Ovary (tissue), 3 donors: Measurements from ENCODE around the gene SV2B.

Source experiments
- POLR2A ChIP-seq: fragments of 450-650 bp; IDR thresholded peaks from one replicate; pipeline ENCODE4 v1.6.1; 2017; ENCODE audit warnings: antibody characterized with exemption, mild to moderate bottlenecking, moderate library complexity
- TF ChIP-seq, protein P1 (sequence below), 3 donors: fragments of 450-650 bp in 2 of 3; fragments of 200-600 bp in 1 of 3; IDR thresholded peaks; one replicate each; pipeline versions ENCODE4 v1.5.1 to v1.8.0; 2016 to 2022; ENCODE audit warnings: antibody characterized with exemption in 3 of 3, mild to moderate bottlenecking in 1 of 3
- donor health status: DM: no; HTN: no; CAD: no.

DNA sequence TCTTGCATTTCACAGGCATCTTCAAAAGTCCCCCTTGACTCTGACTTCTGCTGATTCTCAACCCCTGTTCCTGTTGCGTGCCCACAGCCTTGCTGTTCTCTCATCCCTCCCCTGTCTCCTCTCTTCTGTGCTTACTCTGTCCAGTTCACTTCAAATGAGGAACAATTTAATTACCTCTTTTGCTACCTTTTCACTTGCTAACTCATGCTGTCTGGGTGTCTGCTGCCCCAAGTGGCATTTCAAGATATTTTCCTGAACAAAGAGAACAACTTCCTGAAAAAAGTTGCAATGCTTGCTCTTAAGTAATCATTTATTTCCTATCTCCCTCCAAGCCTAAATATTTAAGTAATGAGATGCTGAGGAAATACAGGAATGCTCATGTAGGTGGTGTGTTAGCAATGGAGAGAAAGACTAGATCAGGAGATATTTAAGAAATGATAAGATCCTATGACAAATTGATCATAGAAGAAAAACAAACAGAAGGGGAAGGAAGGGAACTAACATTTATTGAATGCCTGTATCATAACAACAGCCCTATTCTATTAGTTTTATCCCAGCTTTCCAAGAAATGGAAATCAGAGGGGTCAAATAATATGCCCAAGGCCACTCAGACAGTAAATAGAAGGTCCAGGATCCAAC is 42.2 kb downstream of the SV2B start:
- TF ChIP-seq POLR2A, result no peak
- TF ChIP-seq, protein P1, sequence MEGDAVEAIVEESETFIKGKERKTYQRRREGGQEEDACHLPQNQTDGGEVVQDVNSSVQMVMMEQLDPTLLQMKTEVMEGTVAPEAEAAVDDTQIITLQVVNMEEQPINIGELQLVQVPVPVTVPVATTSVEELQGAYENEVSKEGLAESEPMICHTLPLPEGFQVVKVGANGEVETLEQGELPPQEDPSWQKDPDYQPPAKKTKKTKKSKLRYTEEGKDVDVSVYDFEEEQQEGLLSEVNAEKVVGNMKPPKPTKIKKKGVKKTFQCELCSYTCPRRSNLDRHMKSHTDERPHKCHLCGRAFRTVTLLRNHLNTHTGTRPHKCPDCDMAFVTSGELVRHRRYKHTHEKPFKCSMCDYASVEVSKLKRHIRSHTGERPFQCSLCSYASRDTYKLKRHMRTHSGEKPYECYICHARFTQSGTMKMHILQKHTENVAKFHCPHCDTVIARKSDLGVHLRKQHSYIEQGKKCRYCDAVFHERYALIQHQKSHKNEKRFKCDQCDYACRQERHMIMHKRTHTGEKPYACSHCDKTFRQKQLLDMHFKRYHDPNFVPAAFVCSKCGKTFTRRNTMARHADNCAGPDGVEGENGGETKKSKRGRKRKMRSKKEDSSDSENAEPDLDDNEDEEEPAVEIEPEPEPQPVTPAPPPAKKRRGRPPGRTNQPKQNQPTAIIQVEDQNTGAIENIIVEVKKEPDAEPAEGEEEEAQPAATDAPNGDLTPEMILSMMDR (IDR thresholded peaks at IDR 0.05), result no peak
